Stimulated activated naive CD8-positive, alpha-beta T cell treated with anti-CD3 and anti-CD28 coated beads, Interleukin-15, Interleukin-2, amounts not matched to agents 100 ng/mL and 50 ng/mL, for 24 hours (primary cell): ENCODE measurements around the gene MGMT.

Experiments used
- H3K27ac Mint-ChIP-seq: one replicate; pipeline ENCODE4 v1.8.0; 2021; ENCODE audit warnings: mild to moderate bottlenecking, mixed read lengths
- H3K27me3 Mint-ChIP-seq: one replicate; pipeline ENCODE4 v1.8.0; 2021; ENCODE audit warnings: mixed read lengths
- H3K36me3 Mint-ChIP-seq: one replicate; pipeline ENCODE4 v1.8.0; 2021; ENCODE audit warnings: low read depth, mixed read lengths
- H3K4me1 Mint-ChIP-seq: one replicate; pipeline ENCODE4 v1.8.0; 2021; ENCODE audit warnings: low read depth, mixed read lengths
- H3K4me3 Mint-ChIP-seq: one replicate; pipeline ENCODE4 v1.8.0; 2021; ENCODE audit warnings: mild to moderate bottlenecking, mixed read lengths
- H3K9me3 Mint-ChIP-seq: one replicate; pipeline ENCODE4 v1.8.0; 2021; ENCODE audit warnings: mixed read lengths

MGMT gene

GRCh38 chr10:129581827-129582411 is 114.9 kb downstream of the MGMT start:
- Mint-ChIP-seq H3K27ac (no peak overlapping the region), H3K36me3 (peaks cover 57% of the 10 kb centered on the region), H3K9me3 (peaks cover 35% of the 10 kb centered on the region), H3K4me3 (no peak overlapping the region), H3K27me3 (no peaks in the 10 kb centered on the region), H3K4me1 (no peaks in the 10 kb centered on the region)

- Mint-ChIP-seq H3K4me1 (no peaks in the 10 kb centered on the region), H3K9me3 (peaks cover 48% of the 10 kb centered on the region), H3K27ac (no peak overlapping the region), H3K27me3 (no peaks in the 10 kb centered on the region), H3K4me3 (no peak overlapping the region), H3K36me3 (peaks cover 75% of the 10 kb centered on the region)
Observed at GRCh38 chr10:129583831-129584230, 116.8 kb downstream of the MGMT start.

GRCh38 chr10:129586898-129587443 is 119.9 kb downstream of the MGMT start:
- Mint-ChIP-seq H3K4me3 (no peak overlapping the region), H3K36me3 (peaks cover 86% of the 10 kb centered on the region), H3K9me3 (peaks cover 46% of the 10 kb centered on the region), H3K27me3 (no peaks in the 10 kb centered on the region), H3K4me1 (no peaks in the 10 kb centered on the region), H3K27ac (no peak overlapping the region)

- Mint-ChIP-seq H3K27me3 (no peaks in the 10 kb centered on the region), H3K4me1 (no peaks in the 10 kb centered on the region), H3K36me3 (peaks cover 83% of the 10 kb centered on the region), H3K9me3 (peaks cover 45% of the 10 kb centered on the region), H3K27ac (no peak overlapping the region), H3K4me3 (no peak overlapping the region)
Observed at GRCh38 chr10:129589546-129589945, 122.5 kb downstream of the MGMT start.

GRCh38 chr10:129593953-129594352 is 126.9 kb downstream of the MGMT start:
- H3K27ac Mint-ChIP-seq, result no peak overlapping the region
- peaks cover 29% of the 10 kb centered on the region for H3K9me3 Mint-ChIP-seq
- peaks cover 71% of the 10 kb centered on the region for H3K36me3 Mint-ChIP-seq
- no peaks in the 10 kb centered on the region for H3K4me1 Mint-ChIP-seq
- no peak overlapping the region for H3K4me3 Mint-ChIP-seq
- H3K27me3 Mint-ChIP-seq, result no peaks in the 10 kb centered on the region

GRCh38 chr10:129594811-129595210 is 127.8 kb downstream of the MGMT start:
- Mint-ChIP-seq H3K36me3 (peaks cover 68% of the 10 kb centered on the region), H3K27ac (no peak overlapping the region), H3K4me3 (no peak overlapping the region), H3K9me3 (peaks cover 34% of the 10 kb centered on the region), H3K27me3 (no peaks in the 10 kb centered on the region), H3K4me1 (no peaks in the 10 kb centered on the region)

- H3K27ac Mint-ChIP-seq, result no peak overlapping the region
- no peaks in the 10 kb centered on the region for H3K27me3 Mint-ChIP-seq
- H3K4me3 Mint-ChIP-seq, result no peak overlapping the region
- H3K36me3 Mint-ChIP-seq, result peaks cover 56% of the 10 kb centered on the region
- H3K4me1 Mint-ChIP-seq, result no peaks in the 10 kb centered on the region
- peaks cover 26% of the 10 kb centered on the region for H3K9me3 Mint-ChIP-seq
Observed at GRCh38 chr10:129598413-129598812, 131.4 kb downstream of the MGMT start.

GRCh38 chr10:129599160-129599559 is 132.1 kb downstream of the MGMT start:
- Mint-ChIP-seq H3K9me3 (peaks cover 24% of the 10 kb centered on the region), H3K27ac (no peak overlapping the region), H3K4me1 (no peaks in the 10 kb centered on the region), H3K27me3 (no peaks in the 10 kb centered on the region), H3K36me3 (peaks cover 53% of the 10 kb centered on the region), H3K4me3 (no peak overlapping the region)

GRCh38 chr10:129601737-129602136 is 134.7 kb downstream of the MGMT start:
- peaks cover 46% of the 10 kb centered on the region for H3K36me3 Mint-ChIP-seq

GRCh38 chr10:129602938-129603535 is 136.0 kb downstream of the MGMT start:
- H3K4me3 Mint-ChIP-seq, result no peak overlapping the region
- no peaks in the 10 kb centered on the region for H3K27me3 Mint-ChIP-seq
- H3K9me3 Mint-ChIP-seq, result peaks cover 9% of the 10 kb centered on the region
- H3K4me1 Mint-ChIP-seq, result no peaks in the 10 kb centered on the region
- peaks cover 41% of the 10 kb centered on the region for H3K36me3 Mint-ChIP-seq
- no peak overlapping the region for H3K27ac Mint-ChIP-seq

More at GRCh38 chr10:129601737-129602136, 134.7 kb downstream of the MGMT start:
- Mint-ChIP-seq H3K27me3 (no peaks in the 10 kb centered on the region), H3K27ac (no peak overlapping the region), H3K9me3 (peaks cover 9% of the 10 kb centered on the region), H3K4me1 (no peaks in the 10 kb centered on the region), H3K4me3 (no peak overlapping the region)

GRCh38 chr10:129604333-129605032 is 137.4 kb downstream of the MGMT start:
- no peak overlapping the region for H3K27ac Mint-ChIP-seq
- H3K4me1 Mint-ChIP-seq, result no peaks in the 10 kb centered on the region
- peaks cover 7% of the 10 kb centered on the region for H3K9me3 Mint-ChIP-seq
- no peak overlapping the region for H3K4me3 Mint-ChIP-seq
- no peaks in the 10 kb centered on the region for H3K27me3 Mint-ChIP-seq
- peaks cover 41% of the 10 kb centered on the region for H3K36me3 Mint-ChIP-seq

- no peaks in the 10 kb centered on the region for H3K4me1 Mint-ChIP-seq
- no peaks in the 10 kb centered on the region for H3K27me3 Mint-ChIP-seq
- no peak overlapping the region for H3K27ac Mint-ChIP-seq
- peaks cover 43% of the 10 kb centered on the region for H3K36me3 Mint-ChIP-seq
- peaks cover 4% of the 10 kb centered on the region for H3K9me3 Mint-ChIP-seq
- H3K4me3 Mint-ChIP-seq, result no peak overlapping the region
Observed at GRCh38 chr10:129605266-129605985, 138.4 kb downstream of the MGMT start.

GRCh38 chr10:129605986-129606518 is 139.0 kb downstream of the MGMT start:
- Mint-ChIP-seq H3K4me1 (no peaks in the 10 kb centered on the region), H3K36me3 (peaks cover 47% of the 10 kb centered on the region), H3K27me3 (no peaks in the 10 kb centered on the region), H3K4me3 (no peak overlapping the region), H3K27ac (no peak overlapping the region), H3K9me3 (peaks cover 4% of the 10 kb centered on the region)

GRCh38 chr10:129607607-129608109 is 140.6 kb downstream of the MGMT start:
- Mint-ChIP-seq H3K9me3 (peaks cover 4% of the 10 kb centered on the region), H3K27me3 (no peaks in the 10 kb centered on the region), H3K4me1 (no peaks in the 10 kb centered on the region), H3K36me3 (peaks cover 53% of the 10 kb centered on the region), H3K4me3 (no peak overlapping the region), H3K27ac (no peak overlapping the region)
